Measurements from ENCODE around the gene SAE1.
"Not testable (repeated sequence)": the region's sequence is repeated elsewhere in the genome, so short reads cannot be mapped to it uniquely, and the experiment has no call there.

Gene SAE1

GRCh38 chr19:47132194-47132852 lies 1.7 kb downstream of the SAE1 start:
- no peak for DNase-seq

DNA sequence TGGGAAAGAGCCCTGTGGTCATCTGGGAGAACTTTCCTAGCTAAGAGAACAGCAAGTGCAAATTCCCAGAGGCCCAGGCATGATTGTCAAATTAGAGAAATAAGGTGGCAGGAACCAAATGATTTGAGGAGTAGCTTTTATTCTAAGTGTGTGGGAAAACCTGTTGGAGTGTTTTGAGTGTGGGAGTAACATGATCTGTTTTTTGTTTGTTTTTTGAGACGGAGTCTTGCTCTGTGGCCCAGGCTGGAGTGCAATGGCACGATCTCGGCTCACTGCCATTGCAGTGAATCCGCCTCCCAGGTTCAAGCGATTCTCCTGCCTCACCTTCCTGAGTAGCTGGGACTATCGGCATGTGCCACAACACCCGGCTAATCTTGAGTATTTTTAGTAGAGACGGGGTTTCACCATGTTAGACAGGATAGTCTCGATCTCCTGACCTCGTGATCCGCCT lies 2.4 kb downstream of the SAE1 start:
- DNase-seq: no peak

GRCh38 chr19:47134545-47134944 lies 3.9 kb downstream of the SAE1 start:
- no peak for DNase-seq

- no peak for DNase-seq
These were observed 4.5 kb downstream of the SAE1 start for GRCh38 chr19:47135156-47135555.

GRCh38 chr19:47141252-47141651 lies 10.6 kb downstream of the SAE1 start:
- not testable (repeated sequence) for DNase-seq

GRCh38 chr19:47141695-47142094 lies 11.1 kb downstream of the SAE1 start:
- DNase-seq: no peak

DNA sequence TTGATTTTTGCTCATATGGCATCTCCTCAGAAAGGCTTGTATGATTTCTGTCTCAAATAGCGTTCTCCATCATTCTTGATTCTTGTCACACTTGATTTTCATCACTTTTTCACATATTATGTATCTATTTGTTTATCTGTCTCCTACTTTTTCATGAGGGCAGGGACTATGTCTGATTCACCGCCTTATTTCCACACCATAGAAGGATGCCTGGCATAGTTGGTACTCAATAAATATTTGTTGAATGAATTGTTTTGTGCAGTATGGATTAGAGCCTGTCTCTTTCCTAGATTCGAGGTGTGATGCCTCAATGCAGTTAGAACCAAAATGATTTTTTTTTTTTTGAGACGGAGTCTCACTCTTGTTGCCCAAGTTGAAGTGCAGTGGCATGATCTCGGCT lies 12.1 kb downstream of the SAE1 start:
- DNase-seq: no peak

GRCh38 chr19:47143322-47144073 lies 12.9 kb downstream of the SAE1 start:
- DNase-seq: no peak

- no peak for DNase-seq
These were observed 14.0 kb downstream of the SAE1 start for GRCh38 chr19:47144630-47145029.

- no peak for DNase-seq
These were observed 15.2 kb downstream of the SAE1 start for GRCh38 chr19:47145639-47146486.

GRCh38 chr19:47146920-47147319 lies 16.3 kb downstream of the SAE1 start:
- DNase-seq: no peak

DNA sequence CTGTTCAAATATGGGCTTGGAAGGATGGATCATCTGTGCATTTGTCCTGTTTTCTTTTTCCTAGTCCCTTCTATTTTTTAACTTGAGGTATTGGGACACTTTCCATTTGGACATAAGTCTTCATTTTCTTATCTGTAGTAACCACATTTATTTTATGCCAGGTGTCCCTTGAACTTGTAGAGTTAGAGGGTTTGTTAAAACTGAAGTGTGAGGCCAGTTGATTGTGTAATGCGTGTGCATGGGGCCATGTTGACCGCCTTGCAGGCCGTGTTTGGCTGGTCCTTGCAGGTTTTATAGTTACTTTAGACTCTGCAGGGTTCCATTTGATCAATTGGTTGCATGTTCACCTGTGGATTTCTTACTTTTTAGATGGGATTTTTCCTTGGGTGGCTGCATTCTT lies 21.0 kb downstream of the SAE1 start:
- no peak for DNase-seq

GRCh38 chr19:47152205-47152604 lies 21.6 kb downstream of the SAE1 start:
- no peak for DNase-seq

DNA sequence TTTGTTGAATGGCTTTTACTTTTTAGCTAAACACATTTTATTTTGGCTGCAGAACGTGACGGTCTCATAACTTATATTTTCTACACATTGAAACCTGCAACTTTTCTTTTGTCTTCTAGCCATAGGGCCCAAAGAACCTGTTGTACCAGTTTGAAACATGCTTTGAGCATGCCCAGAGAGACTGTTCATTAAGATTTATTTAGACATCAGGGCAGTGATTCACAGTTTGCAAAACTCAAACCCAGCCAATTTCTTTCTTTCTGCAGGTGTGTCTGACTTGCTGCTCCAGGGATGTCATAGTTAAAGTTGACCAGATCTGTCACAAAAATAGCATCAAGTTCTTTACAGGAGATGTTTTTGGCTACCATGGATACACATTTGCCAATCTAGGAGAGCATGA lies 22.0 kb downstream of the SAE1 start:
- no peak for DNase-seq

GRCh38 chr19:47153266-47153665 lies 22.6 kb downstream of the SAE1 start:
- DNase-seq: no peak

GRCh38 chr19:47155148-47155547 lies 24.5 kb downstream of the SAE1 start:
- DNase-seq: no peak

DNA sequence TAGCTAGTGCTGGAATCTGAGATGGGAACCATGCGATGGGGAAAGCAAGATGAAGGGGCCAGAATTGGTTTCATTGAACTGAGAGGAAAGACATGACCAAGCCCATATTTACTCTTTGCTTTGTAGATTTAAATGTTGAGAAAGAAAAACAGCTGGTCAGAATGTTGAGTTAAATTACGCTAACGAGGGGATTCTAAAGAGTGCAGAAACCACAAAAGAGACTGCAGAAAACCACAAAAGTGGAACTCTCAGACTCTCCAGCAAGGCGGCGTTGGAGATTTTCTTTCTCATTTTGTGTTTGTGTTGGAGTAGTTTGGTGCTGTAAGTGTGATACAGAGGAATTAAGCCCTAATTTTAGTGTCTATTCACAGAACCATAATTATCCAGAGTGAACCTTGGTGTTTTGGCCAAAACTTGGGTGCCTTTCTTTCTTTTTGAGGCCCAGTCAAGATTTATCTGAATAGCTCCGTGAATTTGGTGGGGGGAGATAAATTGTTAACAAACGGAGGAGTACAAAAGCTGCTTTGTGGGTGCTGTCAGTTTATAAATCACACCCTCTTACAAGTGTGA lies 26.3 kb downstream of the SAE1 start:
- DNase-seq: no peak

- no peak for DNase-seq
These were observed 27.0 kb downstream of the SAE1 start for GRCh38 chr19:47157431-47158321.

GRCh38 chr19:47158367-47158791 lies 27.7 kb downstream of the SAE1 start:
- DNase-seq: no peak

DNA sequence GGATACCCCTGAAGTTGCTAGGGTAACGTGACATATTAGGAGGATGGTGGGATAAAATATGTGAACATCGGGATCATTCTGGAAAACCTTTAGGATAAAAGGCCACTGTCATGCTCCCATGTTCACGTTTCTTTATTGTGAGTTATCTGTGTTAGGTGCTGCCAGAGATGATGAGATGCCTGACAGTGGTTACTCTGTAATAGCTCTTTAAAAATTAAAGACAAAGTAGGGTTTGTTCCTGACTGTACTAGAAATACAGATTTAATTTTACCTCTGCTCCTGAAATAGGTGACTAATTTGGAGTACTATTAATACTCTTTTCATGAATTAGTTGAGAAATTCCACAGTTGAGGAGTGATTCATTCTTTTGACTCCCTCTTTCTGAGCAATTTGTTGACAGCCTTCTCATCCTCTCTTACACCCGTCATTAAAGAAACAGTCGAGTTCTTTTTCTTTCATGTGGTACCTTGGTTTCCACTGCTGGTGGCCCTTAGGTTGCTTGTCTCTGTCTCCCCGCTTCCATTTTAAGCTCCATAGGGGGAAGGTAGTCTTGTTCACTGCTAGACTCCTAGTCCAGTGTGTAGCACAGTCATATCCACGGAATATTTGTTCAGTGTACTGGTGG lies 28.4 kb downstream of the SAE1 start:
- no peak for DNase-seq

DNA sequence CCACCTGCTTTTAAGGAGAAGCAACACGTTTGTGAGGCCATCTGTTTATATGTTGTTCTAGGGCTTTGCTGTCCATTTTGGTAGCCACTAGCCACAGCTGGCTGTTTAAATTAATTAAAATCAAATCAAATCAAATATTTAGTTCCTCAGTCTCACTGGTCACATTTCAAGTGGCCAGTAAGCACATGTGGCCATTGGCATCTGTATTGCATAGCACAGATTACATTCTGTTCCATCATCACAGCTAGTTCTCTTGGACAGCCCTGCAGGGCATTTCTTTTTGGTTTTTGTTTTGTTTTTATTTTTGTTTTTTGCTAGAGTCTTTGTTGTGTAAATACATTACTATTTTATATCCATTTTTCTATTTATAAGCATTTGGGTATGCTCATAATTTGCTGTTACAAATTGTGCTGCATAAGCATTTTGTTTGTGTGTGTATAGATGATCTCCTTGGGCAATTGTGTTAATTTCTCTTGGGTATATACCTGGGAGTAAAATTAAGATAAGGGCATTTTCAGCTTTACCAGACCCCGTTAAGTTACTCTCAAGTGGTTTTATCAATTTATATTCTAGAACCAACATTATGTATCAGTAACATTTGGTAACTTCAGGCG lies 31.3 kb downstream of the SAE1 start:
- no peak for DNase-seq

Measured in cerebellar nuclear complex (tissue), 1 donor.